ENCODE data around the gene DNHD1.

The DNHD1 gene

DNA sequence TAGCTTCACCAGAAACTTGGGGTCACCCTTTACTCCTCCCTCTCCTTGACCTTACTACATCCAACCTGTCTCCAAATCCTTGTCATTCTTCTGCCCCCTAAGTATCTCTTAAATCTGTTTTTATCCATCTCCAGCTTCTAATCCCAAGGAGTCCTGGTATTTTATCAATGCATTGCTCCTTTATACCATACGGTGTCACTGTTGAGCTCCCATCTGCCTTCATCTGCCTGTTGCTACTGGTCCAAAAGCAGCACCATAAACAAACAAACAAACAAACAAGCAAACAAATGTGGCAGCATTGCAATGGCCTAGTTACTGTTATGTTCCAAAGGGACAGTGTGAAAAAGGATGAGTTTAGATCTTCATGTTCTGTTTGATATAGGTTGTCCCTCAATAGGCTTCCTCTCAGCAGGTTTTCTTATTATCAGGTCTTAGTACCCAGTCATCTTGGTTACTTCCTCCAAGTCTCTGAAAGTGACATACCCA is 34.2 kb downstream of the DNHD1 start:
- DNase-seq, result no peak

DNA sequence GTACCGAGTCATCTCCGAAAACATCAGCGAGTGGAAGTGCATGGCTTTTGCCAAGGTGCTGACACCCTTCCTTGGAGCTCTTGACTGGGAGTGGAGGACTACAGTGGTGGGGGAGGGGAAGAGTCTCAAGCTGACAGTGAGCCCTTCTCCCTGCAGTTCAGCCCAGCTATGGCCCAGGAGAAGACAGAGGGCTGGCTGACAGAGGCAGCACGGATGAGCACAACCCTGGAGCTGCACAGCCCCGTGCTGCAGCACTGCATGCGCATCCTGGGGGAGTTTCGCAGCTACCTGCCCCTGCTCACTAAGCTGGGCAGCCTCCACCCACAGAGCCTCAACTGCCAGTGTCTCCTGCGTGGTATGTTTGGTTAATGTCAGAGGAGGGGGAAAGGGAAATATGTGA is 41.4 kb downstream of the DNHD1 start:
- DNase-seq, result no peak

DNA sequence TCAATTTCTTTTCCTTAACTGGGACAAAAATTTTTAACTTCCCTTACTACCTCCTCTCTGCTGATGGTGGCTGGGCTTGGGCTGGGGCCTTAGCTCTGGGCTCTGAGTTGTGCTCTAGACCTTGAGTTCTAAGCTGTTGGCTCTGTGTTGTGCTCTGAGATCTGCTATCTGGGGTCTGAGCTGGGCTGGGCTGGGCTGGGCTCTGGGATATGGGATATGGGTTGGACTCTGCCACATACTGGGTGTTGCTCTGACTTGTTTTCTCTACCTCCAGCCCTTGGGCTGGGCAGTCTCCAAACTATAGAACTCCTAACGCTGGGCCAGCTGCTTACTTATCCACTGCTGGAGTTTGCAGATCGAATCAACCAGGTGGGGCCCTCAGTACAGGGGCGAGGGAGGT is 41.9 kb downstream of the DNHD1 start:
- no peak for DNase-seq

DNA sequence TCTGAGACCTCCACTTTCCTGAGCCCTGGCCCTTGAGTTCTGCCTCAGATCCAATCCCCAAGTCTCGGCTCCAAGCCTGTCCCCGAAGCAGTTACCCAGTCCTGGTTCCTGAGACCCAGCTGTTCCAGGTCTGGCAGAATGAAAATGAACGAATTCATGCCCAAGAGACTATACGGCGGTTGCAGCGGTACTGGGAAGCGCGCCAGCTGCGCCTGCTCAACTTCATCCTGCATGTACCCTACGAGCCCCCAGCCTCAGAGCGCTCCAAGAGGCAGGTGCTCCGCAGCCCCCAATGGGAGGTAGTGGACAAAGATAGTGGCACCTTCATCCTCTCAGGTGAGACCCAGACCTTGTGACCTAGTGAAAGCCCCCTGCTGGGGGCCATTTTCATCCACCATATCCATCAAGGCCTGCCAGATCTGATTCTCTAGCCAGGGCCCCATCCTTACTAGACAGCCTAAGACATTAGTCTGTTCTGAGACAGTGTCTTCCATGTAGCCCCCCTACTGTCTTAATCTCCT is 42.7 kb downstream of the DNHD1 start:
- no peak for DNase-seq

DNA sequence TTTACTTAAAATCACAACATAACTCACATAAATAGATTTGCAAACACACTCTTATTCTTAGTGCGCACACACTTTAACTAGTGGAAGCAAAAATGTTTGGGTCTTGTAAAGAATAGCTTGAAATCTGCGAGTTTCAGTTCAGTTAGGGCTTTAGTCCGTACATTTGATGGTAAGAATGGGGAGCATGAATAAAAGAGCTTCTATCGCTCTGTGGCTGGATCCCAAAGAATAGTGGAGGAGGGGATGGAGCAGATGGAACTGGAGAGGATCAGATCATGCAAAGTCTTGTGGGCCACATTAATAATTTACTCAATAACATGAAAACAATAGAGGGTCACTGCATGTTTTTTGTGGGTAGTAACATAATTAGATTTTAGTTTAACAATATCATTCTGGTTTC is 44.3 kb downstream of the DNHD1 start:
- DNase-seq, result no peak

DNA sequence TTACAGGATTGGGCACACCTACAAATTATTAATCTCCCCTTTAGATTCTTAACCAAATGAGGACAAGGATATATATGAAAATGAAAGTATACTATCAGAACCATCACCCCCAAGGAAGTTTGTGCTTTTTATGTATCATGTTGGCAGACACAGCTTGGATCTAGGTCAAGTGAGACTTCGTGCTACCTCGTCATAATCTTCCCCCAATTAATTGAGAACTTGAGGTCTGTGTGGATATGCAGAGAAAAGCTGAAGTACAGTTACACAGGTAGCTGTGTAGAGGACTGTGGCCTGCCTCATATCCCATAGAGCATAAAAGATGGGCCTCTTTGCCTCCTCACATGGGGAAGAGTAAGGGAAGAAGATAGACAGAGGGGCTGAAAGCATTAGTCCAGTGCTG is 45.6 kb downstream of the DNHD1 start:
- DNase-seq, result no peak

DNA sequence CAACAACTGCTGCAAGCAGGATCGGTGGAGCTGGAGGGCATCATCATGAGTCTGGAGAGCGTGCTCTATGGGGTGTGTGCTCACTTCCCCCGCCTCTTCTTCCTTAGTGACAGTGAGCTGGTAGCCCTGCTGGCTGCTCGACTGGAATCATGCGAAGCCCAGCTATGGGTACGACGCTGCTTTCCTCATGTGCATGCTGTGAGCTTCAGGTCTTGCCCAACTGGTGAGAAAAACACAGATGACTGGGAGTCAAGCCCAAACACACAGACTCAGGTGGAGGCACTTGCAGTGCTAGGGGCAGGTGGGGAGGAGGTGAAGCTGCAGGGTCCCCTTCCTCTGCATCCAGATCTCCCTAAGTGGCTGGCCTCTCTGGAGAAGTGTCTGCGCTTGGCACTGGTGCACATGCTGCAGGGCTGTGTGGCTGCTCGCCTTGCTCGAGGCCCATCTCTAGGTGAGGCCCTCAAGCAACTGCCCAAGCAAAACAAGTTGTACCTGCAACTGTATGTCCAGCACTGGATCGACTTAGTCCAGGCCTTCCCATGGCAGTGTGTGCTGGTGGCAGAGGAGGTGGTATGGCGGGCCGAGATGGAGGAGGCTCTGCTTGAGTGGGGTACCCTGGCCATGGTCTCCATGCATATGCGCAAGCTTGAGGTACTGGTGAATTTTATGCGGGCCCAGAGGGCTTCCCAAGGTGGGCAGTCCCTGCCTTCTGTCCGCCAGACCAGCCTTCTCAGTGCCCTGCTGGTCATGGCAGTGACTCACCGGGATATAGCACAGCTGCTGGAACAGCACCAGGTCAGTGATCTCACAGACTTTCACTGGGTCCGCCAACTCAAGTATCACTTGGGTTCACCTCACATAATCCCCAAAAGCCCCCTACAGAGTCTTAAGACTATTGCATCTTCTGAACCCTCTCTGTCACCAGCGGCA is 48.1 kb downstream of the DNHD1 start:
- no peak for DNase-seq

DNA sequence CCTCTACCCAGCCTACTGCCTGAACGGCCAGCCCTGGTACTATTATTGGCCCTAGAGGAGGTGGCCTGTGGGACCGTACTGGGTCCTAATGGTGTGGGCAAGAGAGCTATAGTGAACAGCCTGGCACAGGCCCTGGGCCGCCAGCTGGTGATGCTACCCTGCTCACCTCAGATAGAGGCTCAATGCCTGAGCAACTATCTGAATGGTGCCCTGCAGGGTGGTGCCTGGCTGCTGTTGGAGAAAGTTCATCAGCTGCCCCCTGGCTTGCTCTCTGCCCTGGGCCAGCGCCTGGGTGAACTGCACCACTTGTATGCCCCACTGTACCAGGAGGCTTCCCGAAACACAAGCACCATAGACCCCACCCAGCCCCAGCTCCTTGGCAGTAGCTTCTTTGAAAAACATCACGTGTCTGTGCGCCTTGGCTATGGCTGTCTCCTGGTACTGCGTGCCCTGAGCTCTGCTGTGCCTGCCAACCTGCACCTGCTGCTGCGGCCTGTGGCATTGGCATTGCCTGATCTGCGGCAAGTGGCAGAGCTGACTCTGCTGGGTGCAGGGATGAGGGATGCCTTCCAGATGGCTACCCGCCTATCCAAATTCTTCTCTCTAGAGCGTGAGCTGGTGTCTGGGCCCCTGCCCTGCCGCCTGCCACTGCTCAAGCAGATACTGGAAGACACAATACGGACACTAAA is 49.0 kb downstream of the DNHD1 start:
- DNase-seq, result no peak

DNA sequence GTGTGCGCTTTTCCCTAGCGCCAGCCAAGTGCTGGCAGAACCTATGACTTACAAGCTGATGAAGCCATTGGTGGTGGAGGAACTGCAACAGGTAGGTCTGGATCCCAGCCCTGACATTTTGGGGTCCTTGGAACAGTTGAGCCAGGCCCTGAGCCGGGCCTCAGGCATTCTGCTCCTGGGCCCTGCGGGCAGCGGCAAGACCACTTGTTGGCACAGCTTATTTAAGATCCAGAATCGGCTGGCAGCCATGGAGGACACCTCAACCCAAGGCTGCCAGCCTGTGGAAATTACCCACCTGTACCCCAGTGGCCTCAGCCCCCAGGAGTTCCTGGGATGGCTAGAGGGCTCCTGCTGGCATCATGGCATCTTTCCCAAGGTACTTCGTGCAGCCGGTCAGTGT is 49.7 kb downstream of the DNHD1 start:
- DNase-seq, result no peak

DNA sequence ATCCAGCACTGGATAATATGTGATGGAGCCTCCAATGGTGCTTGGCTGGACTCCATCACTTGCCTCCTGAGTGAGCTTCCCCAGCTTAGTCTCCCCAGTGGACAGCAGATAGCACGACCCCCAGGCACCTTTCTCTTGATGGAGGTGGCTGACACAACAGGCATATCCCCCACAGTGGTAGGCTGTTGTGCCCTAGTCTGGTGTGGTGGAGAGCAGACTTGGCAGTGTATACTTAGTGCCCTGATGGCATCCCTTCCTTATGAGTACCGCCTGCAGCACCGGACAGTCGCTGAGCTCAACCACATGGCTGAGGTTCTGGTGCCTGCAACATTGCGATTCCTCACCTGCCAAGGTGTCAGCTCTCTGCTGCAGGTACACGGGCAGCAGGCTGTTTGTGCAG is 50.1 kb downstream of the DNHD1 start:
- no peak for DNase-seq

DNA sequence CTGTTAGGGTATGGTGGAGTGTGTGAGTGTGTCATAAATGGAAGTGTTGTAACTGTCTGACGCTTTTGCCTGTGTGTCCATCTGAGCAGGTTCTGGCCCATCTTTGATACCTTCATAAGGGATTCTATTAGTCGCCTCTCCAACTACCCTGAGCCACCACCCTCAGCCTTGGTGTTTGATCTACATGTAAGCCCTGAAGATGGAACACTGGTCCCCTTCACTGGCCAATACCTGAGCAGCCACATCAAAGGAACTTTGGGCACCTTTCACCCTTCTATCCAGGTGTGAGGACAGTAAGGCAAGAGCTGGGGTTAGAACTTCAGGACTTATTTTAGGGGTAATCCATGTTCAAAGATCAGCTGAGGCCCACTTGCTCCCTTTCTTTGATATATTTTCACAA is 51.0 kb downstream of the DNHD1 start:
- DNase-seq, result no peak

DNA sequence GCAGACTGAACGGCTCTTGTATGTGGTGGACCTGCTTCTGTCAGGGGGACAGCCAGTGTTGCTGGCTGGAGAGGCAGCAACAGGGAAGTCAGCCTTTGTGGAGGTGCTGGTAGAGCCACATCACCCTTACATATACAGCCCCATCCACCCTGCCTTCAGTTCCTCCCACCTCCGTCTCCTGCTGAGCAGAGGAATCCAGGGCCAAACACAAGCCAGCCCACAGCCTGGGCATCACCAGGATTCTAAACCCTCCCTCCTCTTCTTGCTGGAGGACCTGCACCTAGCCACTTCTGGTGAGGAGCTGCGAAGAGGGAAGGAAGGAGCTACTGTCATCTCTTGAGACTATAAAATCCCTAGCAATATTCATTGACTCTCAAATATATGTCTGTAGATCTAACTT is 51.6 kb downstream of the DNHD1 start:
- DNase-seq, result no peak

DNA sequence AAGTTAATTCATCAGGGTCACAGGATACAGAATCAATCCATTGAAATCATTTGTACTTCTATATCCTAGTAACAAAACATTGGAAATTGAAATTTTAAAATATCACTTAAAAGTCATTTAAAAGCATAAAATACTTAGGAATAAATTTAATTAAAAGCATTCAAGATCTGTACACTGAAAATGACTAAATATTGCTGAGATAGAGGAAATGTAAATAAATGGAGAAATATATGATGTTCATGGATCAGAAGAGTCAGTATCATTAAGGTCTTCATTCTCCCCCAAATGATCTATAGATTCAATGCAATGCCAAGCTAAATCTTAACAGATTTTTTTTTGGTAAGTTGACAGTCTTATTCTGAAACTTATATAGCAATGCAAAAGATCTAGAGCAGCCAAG is 56.6 kb downstream of the DNHD1 start:
- DNase-seq, result no peak

DNA sequence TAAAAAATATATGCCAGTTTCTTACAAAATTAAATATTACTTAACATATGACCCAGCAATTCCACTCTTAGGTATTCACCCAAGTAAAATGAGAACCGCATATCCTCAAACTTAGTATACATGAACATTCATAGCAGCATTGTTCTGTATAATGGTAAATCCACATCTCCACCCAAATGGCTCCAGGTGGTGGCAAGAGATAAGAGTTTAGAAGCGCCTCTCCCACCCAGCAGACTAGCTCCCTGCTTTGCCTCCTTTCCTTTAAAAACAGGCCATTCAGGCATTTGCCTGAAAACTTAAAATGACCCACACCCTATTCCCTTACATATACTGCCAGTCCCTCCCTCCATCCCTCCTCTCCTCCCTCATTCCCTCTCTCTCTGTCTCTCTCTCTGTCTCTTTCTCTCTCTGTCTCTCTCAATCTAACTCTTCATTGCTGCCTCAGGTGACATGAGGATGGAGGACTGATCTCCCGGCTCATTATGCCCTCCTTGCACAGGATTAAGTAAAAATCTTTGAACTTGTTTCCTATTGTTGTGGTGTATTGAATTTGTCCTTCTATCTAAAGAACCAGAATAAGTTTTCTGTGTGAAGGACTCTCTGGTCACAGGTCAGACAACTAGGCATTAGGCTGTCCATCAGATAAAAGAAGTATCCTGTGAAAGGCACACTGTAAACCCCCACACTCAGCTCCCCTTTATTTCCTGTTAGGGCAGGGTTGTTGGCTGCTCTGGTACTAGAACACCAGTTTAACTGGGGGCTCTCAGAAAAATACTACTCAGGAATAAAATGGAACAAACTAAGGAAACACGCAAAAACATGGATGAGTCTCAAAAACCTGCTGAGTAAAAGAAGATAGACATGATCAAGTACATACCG is 58.0 kb downstream of the DNHD1 start:
- no peak for DNase-seq

DNA sequence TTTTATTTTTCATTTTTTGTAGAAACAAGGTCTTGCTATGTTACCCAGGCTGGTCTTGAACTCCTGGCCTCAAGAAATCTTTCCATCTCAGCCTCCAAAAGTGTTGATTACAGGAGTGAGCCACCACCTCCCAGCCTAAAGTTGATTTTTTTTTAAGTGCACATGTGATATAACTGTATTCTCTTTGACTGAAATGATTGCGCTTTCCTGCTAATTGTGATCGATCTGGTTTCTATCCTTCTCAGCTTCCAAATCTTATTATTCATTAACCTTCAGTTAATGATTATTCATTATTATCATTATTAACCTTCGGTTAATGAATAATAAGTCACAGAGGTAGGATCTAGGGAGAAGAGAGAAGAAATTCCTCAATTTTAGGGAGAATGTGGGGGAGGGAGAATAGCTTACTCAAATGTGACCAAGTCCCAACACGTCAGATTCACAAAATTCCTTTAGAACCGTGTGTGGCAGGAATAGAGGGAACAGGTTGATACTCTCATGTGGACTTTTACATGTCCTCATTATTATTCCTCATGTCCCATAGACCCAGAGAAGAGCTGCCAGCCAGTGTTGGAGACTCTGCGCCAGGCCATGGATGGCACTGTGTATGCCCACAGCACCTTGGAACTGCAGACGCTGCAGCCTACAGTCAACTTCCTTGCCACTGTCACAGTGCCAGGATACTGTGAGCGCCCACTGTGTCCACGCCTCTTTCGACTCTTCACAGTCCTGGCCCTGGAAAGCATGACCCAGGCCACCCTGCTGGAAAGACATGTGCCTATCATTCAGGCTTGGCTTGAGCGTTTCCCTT is 59.3 kb downstream of the DNHD1 start:
- no peak for DNase-seq

DNA sequence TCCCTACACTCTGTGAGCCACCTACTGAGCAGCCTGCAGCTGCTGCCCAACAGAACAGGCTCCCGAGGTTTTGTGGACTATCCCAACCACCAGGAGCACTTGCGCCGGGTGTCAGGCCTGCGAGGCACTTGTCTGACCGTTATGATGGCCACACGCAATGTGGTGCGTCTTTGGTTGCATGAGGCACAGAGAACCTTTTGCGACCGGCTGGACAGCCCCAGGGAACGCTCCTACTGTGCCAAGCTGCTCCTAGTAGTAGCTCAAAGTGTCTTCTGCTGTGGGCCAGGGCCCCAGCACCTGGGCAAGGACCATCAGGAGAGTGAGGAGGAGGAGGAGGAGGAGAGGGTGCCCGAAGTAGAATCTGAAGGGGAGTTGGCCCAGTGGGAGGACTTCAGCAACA is 60.0 kb downstream of the DNHD1 start:
- DNase-seq, result no peak

DNA sequence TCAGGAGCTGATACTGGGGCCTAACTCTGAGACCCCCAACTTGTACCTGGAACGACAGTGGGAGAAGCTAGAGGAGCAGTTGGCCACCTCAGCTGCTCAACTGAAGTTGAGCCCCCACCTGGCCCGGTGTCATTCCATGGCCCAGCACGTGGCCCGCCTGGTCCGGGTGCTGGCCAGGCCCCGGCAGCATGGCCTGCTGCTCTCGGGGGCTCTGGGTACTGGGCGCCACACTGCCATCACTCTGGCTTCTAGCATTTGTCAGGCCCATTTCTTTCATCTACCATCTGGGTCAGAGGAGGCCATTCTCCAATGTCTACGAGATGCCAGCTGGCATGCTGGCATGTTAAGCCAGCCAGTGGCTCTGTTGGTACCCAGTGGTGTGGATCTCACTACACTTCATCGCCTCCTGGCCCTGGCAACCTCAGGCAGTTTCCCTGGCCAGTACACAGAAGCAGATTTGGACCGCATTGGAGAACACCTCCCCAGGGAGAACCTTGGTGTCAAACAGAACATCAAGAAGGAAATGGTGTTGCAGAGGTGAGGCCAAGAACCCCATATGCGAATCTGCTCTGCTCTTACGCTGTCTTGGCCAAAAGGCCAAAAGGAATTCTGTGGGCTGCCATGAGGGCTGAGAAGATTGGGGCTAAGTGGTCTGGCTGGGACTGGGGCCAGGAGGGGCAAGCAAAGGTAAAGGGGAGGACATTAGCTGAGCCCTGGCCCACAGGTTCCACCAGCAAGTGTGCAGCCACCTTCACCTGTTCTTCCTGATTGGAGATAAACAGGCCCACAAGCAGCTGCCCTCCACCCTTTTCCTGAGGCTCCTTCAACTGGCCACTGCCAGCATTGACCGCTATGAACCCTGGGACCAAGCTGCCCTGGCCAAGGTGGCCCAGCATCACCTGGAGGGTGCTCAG is 60.9 kb downstream of the DNHD1 start:
- no peak for DNase-seq

DNA sequence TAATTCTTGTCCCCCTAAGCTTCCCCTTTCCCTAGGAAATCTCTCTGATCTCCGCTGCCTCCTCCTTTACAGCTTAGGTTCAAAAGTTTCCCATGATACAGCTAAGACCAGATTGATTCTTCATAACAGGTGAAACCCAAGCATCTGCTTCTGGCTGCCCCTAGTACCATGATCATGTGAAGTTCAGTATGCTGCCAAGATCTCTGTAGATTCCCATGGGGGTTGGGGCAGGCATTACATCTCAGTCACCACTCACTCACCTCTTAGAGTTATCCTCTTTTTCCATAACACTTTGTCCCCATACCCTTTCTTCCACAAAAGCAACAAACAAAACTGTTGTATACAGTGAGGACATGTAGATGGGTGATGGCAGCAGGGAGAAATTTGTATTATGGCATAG is 62.3 kb downstream of the DNHD1 start:
- DNase-seq, result no peak

DNA sequence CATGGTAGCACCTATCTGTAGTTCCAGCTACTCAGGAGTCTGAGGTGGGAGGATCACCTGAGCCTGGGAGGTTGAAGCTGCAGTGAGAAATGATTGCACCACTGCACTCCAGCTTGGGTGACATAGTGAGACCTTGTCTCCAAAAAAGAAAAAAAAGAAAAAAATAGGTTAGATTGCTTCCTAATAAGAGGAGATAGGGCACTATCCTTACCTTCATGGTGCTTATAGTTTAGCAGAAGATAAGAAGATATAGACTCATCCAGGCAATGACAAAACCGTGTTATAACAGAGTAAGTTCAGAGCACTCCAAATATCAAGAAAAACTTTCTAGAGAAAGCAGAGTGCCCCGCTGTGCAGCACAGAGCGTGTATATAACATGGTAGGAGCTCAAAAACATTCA is 64.2 kb downstream of the DNHD1 start:
- DNase-seq, result no peak

DNA sequence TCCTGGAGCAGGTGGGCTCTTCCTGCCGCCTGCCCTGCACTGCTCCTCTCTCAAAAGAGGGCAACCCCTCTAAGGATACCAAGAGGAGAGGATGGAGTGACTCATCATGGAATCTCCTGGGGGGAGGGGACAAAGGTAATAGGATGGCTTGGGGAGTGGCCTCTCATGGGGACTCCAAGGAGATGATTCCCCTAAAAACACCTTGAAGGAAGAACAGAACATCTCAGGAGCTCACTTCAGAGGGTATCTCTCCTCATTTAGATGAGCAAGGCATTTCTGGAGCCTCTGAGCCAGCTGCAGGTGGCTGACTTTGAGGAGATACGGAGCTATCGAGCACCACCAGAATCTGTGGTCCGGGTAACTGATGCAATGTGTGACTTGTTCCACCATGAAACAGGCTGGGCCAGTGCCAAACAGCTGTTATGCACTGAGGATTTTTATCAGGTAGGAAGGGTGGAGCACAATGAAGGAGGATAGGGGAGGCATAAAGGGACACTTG is 66.1 kb downstream of the DNHD1 start:
- DNase-seq, result no peak

DNA sequence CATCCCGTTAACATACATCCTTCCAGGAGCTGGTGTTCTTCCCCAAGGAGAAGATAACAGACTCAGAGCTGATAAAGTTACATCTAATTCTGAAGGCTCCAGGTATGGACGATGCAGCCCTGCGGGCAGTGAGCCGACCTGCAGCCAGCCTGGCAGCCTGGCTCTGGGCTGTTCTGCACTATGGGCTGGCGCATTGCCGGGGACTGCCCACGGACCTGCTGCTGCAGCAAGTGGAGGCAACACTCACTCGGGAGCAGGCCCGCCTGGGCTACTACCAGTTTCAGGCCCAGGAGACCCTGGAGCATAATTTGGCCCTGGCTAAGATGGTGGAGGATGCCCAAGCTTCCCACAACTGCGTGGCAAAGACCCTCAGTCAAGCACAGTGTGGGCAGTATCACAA is 66.6 kb downstream of the DNHD1 start:
- DNase-seq, result no peak

All from NCI-H524 treated with DMSO at 0.1 percent for 48 hours (cell line).